Loucy (cell line): Measurements from ENCODE around the gene ALKAL2.

ENCODE experiments used
- CTCF ChIP-seq: fragments of 200-600 bp; sonication (generic); conservative IDR thresholded peaks from 2 replicates; pipeline ENCODE4 v1.5.1; 2014; ENCODE audit warnings: mild to moderate bottlenecking, antibody characterized with exemption, low read length
- EZH2phosphoT487 ChIP-seq: fragments of 200-600 bp; IDR thresholded peaks from 2 replicates; pipeline ENCODE4 v1.6.1; 2018; ENCODE audit warnings: antibody characterized with exemption, mild to moderate bottlenecking, moderate library complexity, borderline replicate concordance

GRCh38 chr2:278927-279320 lies 9.0 kb downstream of the ALKAL2 start:
- TF ChIP-seq CTCF = no peak
- no peak for TF ChIP-seq EZH2phosphoT487
